ENCODE results near the gene ZSCAN18. TPM values are rescaled to one million over a fixed set of nuclear protein-coding genes. Genes with fewer than 3 reads are reported as not detected.

The ZSCAN18 gene
- total and polyA plus RNA-seq, 2 of the 13 experiments (the other 11 are each of a cell fraction or from before 2014, with no cell fraction given), result not detected

DNA sequence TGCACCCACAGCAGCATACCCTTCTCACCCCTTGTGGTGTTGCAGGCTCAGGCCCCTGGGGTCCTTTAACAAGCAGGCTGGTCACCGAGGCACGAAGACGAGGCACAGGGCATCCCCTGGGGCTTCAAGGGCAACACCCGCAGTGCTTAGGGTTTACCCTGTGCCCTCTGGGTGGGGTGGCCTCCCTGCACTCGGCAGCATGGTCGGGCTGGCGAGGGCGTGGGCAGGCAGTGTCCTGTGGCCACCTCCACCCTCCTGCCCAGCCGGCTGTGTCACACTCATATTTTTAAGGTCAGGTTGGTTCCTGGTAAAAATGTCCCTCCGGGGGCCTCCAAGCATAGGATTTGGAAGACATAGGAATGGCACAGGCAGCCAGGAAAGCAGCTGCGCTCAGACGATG is 50.4 kb downstream of the ZSCAN18 start (continued):
- TF ChIP-seq ZNF44 (CRISPR knock-in tag; IDR thresholded peaks at IDR 0.05) (no peak), SIX4 (CRISPR knock-in tag; IDR thresholded peaks at IDR 0.05) (no peak), NFKB2 (CRISPR knock-in tag; IDR thresholded peaks at IDR 0.05; ENCODE audit: borderline replicate concordance) (no peak)
- TF ChIP-seq, protein P1, sequence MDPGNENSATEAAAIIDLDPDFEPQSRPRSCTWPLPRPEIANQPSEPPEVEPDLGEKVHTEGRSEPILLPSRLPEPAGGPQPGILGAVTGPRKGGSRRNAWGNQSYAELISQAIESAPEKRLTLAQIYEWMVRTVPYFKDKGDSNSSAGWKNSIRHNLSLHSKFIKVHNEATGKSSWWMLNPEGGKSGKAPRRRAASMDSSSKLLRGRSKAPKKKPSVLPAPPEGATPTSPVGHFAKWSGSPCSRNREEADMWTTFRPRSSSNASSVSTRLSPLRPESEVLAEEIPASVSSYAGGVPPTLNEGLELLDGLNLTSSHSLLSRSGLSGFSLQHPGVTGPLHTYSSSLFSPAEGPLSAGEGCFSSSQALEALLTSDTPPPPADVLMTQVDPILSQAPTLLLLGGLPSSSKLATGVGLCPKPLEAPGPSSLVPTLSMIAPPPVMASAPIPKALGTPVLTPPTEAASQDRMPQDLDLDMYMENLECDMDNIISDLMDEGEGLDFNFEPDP (CRISPR knock-in tag; conservative IDR thresholded peaks at IDR 0.05), result no peak

DNA sequence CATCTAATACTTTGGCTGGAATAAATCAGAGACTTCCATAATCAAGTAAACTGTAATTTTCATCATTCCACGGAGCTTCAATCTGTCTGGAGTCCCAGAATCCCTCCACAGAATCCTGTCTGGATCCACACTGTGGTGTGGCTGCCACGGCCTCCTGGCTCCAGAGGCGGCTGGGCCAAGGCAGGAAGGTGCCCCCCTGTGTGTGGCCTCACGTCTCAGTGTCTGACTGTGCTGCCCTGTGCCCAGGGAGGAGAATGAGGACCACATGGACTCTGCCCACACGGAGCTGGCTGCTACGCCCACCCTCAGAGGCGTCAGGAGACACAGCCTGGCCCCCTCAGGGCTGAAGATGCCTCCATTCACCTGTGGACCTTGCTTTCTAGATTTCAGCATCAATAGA is 51.2 kb downstream of the ZSCAN18 start:
- TF ChIP-seq NR1H2 (CRISPR knock-in tag; IDR thresholded peaks at IDR 0.05; ENCODE audit: borderline replicate concordance, low read depth), result no peak
- no peak for TF ChIP-seq CREB1 (IDR thresholded peaks at IDR 0.05)
- TF ChIP-seq CREB1 (CRISPR knock-in tag; IDR thresholded peaks at IDR 0.05), result no peak
- TF ChIP-seq, protein P2, sequence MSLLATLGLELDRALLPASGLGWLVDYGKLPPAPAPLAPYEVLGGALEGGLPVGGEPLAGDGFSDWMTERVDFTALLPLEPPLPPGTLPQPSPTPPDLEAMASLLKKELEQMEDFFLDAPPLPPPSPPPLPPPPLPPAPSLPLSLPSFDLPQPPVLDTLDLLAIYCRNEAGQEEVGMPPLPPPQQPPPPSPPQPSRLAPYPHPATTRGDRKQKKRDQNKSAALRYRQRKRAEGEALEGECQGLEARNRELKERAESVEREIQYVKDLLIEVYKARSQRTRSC (CRISPR knock-in tag; IDR thresholded peaks at IDR 0.05; ENCODE audit: low read depth), result no peak
- TF ChIP-seq ZNF563 (CRISPR knock-in tag; IDR thresholded peaks at IDR 0.05), result no peak
- TF ChIP-seq, protein P3, sequence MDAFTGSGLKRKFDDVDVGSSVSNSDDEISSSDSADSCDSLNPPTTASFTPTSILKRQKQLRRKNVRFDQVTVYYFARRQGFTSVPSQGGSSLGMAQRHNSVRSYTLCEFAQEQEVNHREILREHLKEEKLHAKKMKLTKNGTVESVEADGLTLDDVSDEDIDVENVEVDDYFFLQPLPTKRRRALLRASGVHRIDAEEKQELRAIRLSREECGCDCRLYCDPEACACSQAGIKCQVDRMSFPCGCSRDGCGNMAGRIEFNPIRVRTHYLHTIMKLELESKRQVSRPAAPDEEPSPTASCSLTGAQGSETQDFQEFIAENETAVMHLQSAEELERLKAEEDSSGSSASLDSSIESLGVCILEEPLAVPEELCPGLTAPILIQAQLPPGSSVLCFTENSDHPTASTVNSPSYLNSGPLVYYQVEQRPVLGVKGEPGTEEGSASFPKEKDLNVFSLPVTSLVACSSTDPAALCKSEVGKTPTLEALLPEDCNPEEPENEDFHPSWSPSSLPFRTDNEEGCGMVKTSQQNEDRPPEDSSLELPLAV (CRISPR knock-in tag; conservative IDR thresholded peaks at IDR 0.05; ENCODE audit: low read depth), result no peak
- TF ChIP-seq, protein P4, sequence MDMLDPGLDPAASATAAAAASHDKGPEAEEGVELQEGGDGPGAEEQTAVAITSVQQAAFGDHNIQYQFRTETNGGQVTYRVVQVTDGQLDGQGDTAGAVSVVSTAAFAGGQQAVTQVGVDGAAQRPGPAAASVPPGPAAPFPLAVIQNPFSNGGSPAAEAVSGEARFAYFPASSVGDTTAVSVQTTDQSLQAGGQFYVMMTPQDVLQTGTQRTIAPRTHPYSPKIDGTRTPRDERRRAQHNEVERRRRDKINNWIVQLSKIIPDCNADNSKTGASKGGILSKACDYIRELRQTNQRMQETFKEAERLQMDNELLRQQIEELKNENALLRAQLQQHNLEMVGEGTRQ (IDR thresholded peaks at IDR 0.05; ENCODE audit: low read depth, low read length), result no peak
- TF ChIP-seq, protein P4 (CRISPR knock-in tag; IDR thresholded peaks at IDR 0.05; ENCODE audit: borderline replicate concordance), result no peak
- Histone ChIP-seq H3K79me2 (ENCODE audit: insufficient read depth, low read length) (no peaks in the 10 kb centered on the region), H4K20me1 (ENCODE audit: insufficient read depth, low read length) (no peaks in the 10 kb centered on the region), H3K9me3 (ENCODE audit: low read length) (peaks cover 60% of the 10 kb centered on the region), H3K27me3 (ENCODE audit: control insufficient read depth in 1 of 2, insufficient read depth in 2 of 2, low read length in 2 of 2) (no peaks in the 10 kb centered on the region; a peak in 1 of 5 replicates), H3K4me2 (ENCODE audit: low read depth, low read length) (no peak overlapping the region), H3K9ac (ENCODE audit: insufficient read depth, low read depth, low read length) (no peak overlapping the region), H3K4me3 (replicated peaks in 1 of 3; ENCODE audit: insufficient read depth in 1 of 3, low read depth in 2 of 3, low read length in 3 of 3) (no peak overlapping the region), H2AFZ (ENCODE audit: low read length) (no peak overlapping the region), H3K36me3 (replicated peaks in 1 of 2; ENCODE audit: control insufficient read depth in 1 of 2, insufficient read depth in 2 of 2, low read length in 2 of 2) (no peaks in the 10 kb centered on the region), H3K4me1 (ENCODE audit: insufficient read depth, low read length) (no peaks in the 10 kb centered on the region), H3K27ac (ENCODE audit: extremely low read length, insufficient read depth, low read length) (no peak overlapping the region)
- no peak for FAIRE-seq
- in situ Hi-C loops (cut with HindIII; ENCODE audit: extremely low pct_ligation_motif_present, low pct_unique_long_range_greater_than_20kb) (no loop called here), intact Hi-C loops (cut with micrococcal nuclease; ENCODE audit: unreplicated experiment) (no loop called here)
- ChIA-PET POLR2A (no interaction called here), CTCF (ENCODE audit: low intra/inter-chr PET ratio, low total read pairs) (no interaction called here)
- 0% methylated on average over 3 of the region's 7 CpGs for WGBS (ENCODE audit: low lambda C conversion rate)
- ATAC-seq, result no peak
- no TSS peak for BruUV-seq (replicated peaks)
- DNase-seq (ENCODE audit: low spot score), result no peak
